Amniotic epithelial cell (primary cell): Measurements from ENCODE around the gene ZNF407.

ENCODE experiments used
- DNase-seq: peaks from one replicate; pipeline ENCODE4 v3.0.0-alpha.2; 2010; ENCODE audit warnings: low read depth

Gene ZNF407

DNA sequence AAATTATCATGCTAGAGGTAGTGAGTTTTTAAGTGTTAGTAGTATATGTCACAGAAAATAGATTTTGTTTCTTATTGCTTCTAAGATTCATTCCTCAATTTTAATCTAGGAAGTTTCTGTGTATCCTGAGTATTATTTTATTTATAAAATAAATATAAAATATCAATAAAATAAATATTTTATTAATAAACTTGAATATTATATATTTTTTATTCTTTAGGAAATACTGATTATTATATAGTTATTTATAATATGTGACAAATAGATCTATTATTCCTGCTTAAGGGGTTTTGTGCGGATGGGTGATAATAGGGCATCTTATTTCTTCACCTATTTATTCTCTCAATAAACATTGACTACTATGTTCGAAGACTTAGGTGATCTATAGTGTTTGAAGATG, 191.0 kb downstream of the ZNF407 start:
- DNase-seq = no peak

DNA sequence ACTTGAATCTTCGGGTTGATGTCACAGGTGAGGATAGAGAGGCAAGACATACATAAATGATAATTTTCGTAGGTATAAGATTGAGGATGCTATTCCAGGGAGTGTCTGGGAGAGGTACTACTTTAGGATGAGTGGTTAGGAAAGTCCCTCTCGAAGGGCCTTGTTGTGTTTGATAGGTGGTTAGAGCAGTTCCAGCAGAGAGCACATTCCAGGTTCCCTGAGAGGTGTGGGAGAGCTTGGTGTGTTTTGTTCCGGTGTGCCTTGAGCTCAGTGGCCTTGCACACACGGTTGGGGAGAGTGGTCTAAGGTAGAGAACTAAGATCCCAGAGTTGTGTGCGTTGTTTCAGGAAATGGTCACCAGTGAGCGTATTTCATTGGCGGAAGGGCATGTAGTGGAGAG, 191.4 kb downstream of the ZNF407 start:
- no peak for DNase-seq

DNA sequence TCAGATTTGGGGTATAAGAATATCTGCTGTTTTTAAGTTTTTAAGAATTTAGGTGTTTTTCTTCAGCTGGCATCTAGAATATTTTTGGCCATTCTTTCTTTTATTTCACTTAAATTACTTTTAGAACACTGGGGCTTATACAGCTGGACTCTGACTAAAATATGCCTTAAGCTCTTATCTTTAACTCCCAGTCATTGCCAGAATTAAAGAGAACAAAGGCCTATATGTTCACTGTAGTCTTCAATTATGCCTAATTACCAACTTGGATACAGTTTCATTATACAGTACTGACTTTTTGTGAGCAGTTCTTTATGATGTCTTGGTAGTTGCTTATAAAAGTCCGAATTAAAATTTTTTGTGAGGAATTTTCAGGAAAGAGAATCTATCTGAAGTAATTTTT, 192.8 kb downstream of the ZNF407 start:
- no peak for DNase-seq

DNA sequence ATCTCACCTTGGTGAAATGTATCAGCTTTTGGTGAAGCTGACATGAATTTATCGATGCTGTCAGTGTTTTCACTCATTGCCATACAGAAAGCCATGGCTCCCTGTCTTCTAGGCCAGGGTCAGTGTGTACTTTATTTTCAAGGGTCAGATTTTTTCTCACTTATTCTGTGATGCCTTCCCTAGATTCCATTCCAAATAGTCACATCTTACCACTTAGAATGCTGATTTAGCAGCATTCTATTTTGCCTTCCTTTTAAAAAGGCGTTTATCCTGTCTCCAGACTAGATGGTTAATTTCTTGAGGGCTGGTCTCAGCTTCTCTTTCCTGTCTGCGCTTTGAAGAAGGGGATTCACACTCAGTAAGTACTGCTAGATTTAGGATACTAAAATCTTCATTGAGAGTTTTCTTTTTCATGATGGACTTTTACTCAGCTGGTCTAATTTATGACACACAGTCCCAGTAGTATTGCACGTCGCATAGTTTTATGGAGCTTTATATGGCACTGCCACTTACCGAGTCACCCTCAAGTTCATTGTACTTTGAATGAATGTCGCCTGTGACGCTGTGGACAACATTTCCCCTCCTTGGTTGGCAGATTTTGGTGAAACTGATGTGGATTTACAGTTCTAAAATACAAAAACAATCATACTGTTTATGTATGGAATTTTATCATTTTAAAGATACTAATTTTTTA, 194.0 kb downstream of the ZNF407 start:
- DNase-seq = no peak

DNA sequence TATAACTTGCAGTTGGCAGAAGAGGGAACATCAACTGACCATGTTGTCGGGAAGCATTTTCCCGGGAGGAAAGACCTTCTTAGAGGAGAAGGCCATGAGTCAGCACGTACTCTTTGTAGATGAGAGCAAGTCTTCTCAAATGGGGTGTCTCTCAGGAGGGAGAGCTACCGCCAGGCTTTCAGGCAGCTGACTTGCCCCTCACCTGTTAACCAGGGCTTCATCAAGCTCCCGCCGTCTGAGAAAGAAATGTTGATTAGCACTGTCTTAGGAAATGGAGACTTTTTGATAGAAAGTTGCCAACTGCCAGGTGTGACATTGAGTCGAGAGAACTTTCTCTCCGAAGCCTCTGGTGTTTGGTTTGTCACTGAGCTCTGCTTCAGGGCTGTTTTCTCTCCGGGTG, 196.1 kb downstream of the ZNF407 start:
- no peak for DNase-seq

DNA sequence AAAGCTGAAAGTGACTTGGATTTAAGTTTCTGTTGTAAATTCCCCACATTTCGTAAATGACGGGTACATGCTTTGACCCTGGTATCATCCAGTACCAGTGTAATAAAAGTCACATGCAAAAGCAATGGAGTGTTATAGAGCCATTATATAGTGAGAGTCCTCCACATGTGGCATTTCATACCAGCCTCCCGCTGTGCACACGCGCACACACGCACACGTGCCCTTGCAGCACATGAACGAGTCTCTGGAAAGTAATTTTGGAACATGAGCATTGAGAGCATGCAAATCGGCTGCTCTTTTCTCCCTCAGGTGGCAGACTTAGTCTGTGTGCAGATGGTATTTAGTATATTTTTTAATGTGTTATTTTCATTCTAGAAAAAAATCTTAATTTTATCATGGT, 198.1 kb downstream of the ZNF407 start:
- no peak for DNase-seq

- no peak for DNase-seq
Measured at GRCh38 chr18:74796211-74796610, 198.5 kb downstream of the ZNF407 start.

DNA sequence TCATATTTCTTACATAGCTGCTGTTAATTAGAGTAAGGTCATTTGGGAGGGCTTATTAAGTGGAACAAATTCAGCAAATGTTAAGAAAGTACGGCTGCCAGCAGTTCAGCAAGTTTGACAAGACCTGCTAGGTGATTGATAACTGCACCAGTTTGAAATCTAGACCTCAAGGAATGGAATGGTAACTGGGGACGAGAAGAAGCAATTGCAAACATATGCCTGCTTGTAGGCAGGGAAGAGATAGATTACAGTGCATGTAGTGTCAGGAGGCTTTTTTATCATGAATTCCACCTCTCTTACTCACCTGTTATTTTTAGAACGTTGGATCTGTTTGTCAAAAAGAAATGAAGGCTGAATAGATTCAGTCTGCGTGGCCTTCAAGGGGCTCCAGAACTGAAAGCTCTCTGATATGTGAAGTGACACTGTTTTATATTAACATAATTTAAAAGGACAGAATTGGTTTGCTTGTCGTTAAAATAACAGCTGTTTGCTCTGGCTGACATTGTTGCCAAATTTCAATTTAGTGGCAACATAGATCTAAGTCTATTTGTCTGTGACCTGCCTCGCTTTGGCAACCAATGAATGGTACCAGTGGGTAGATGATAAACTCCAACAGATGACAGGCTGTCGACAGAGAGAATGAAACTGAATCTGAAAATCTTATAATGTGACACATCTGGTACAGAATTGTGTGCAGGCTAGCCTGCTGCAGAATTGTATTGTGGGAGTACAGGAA, 199.3 kb downstream of the ZNF407 start:
- peak; percentile 84 for DNase-seq

DNA sequence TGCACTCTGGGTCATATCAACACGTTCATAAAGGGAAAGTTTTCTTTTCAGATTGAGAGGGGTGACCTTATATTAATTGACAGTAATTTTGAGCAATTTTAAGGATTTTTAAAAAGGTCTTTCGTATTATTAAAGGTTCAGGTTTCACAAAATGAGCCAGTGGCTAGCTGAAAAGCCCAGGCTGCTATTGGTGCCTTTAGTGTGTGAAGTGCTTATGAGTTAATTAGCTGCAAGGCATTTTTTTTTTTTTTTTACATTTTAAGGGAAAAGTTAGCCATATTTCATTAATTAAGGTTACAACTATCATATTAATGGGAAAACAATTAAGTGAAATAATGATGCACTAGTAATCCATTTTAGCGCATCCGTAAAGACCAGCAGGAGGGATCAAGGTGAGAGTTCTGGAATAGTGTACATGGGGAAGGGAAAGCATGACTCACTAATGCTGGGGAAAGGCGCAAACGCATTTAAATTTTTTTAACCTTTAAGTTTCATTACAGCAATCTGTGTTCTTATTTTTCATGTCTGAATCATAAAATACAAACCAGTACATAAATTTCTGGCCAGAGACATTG, 200.0 kb downstream of the ZNF407 start:
- peak; percentile 25 for DNase-seq

DNA sequence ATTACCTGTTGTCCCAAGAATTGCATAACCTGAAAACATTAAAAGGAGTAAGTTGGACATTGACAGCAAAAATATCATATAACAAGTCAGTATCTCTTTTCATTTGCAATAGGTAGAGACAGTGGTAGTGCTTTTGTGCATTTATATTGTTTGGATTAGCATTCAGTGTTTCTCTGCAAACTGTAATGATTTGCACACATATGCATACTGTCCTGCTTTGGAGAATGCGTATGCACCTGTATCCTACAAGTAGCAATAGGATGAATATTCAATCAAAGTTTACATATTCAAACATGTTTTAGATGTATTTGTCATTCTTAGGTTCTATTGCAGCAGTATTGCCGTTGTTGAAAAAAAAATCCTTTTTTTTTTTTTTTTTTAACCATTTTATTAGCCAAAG, 201.9 kb downstream of the ZNF407 start:
- DNase-seq = no peak

- no peak for DNase-seq
Measured at GRCh38 chr18:74800098-74800497, 202.4 kb downstream of the ZNF407 start.

GRCh38 chr18:74803117-74803516, 205.4 kb downstream of the ZNF407 start:
- DNase-seq = no peak

- DNase-seq = no peak
Measured at GRCh38 chr18:74803769-74804168, 206.1 kb downstream of the ZNF407 start.

- no peak for DNase-seq
Measured at GRCh38 chr18:74804677-74805076, 207.0 kb downstream of the ZNF407 start.

DNA sequence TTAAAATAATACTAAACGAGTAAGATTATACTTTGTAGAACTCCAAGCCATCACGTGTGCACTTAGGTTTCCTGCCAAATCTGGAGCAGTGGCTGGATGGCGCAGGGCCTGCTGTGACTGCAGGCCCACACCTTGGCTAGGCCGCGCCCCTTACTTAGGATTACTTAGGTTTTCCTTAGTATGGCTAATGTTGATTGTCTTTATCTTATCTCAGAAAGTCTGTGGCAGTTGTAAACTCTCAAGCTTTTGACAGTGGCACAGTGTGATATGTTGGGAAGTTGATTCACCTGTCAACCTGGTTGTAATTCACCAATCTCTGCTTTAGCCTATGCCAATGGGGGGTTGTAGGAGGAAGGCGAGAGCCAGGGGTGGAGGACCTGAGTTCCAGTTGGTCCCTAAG, 208.4 kb downstream of the ZNF407 start:
- no peak for DNase-seq

DNA sequence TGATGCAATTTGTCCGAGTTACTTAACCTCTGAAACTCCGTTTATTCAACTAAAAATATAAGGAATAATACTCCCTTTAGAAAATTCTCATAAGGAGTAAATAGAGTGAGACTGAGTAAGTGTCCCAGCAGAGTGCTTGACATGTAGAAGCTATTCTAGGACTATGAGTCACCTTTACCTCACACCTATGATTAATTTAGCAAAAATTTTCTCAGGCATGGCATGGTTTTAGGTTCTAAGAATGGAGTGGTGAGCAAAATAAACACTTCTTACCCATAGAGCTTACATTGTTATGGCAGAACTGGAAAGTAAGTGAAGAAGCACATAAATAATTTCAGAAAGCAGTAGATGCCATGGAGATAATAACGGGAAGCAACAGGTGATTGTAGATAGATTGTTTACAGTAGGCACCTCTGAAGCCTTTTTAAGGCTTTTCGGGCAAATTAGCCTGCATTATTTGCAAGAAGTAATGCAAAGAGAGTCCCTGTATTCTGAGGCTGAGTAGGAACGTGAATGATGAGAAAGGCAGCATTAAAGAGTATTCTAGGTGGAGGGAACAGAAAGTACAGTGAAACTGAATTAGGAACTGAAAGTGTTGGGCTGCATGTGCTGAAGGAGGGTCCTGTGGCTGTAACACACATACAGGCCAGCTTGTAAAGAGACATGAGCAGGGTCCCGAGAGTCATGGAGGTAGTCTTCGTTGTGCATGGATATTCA, 209.2 kb downstream of the ZNF407 start:
- DNase-seq = peak; percentile 85

DNA sequence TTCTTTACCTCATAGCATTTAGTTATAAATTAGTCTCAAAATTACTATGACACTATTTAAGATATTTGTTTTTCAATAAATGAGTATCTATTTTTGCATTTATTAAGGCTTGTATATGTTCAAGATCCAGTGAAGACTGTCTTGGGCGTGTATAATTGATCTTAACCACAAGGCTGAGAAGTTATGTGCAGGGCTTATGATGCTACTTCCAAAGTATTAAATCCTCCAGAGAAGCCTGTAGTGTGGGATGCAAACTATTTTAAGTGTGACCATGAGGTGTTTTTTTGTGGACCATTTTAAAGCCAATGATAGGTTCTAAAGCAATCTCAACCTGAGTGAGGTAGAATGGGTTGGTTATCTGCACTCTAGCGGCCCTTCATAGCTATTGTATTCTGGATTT, 219.9 kb downstream of the ZNF407 start:
- no peak for DNase-seq

GRCh38 chr18:74818516-74819175, 221.0 kb downstream of the ZNF407 start:
- DNase-seq = no peak

DNA sequence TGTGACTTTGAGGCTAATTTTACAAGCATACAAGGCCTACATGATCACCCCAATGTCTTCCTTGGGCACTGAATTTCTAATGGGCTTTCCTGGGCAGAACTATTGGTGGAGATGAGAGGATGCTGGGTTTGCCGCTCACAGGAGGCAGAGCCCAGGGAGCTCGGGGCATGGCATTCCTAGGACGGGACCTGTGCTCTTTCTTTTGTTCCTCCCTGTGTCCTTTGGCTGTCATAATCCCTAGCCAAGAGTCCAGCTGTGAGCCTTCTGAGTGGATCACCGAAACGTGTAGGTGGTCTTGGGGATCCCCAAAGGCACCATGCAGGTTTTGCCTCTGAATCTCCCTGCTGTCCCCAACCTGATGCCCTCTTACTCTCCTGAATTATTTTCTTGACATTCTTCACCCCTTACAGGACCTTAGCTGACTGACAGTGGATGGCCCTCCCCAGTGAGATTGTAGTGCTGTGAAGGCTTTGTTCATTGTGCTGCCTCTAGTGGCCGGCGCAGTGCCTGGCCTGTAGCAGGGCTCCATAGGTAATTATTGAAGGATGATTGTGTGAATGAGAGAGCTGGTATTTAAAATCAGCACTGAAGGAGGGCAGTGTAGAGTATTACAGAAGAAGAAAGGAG, 221.9 kb downstream of the ZNF407 start:
- no peak for DNase-seq

DNA sequence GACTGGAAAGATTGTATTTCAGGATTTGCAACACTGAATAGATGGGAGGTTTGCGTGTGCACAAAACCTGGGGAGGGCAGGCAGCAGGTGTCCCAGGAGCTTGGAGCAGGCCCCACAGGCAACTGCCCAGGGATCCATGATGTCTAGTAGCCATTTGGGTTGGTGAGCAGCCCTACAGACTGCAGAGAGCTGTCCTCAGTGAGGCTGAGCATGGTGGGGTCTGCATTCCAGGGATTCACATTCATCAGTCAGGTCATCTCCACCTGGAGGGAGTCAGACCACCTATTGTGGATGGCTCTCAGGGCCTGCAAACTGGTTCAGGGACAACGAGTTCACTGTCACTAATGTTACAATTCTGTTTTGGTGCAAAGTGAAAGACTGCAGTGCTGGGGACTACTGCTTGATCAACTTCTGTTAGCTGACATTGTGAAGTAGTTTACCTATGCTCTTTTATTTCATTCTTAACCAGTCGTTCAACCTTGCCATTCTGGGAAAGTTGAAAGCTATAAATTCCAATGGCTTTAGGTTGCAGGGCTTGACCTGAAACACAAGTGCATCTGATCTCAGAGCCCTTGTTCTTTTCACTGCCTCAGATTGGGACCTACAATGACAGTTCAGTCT, 222.6 kb downstream of the ZNF407 start:
- no peak for DNase-seq

GRCh38 chr18:74825460-74825859, 227.8 kb downstream of the ZNF407 start:
- no peak for DNase-seq
